Body of pancreas (tissue), 4 donors: ENCODE measurements around the gene DYNC1I1. TPM values are rescaled to one million over a fixed set of nuclear protein-coding genes. Genes with fewer than 3 reads are reported as not detected.

ENCODE experiments used
- ATAC-seq: fragments of 150-250 bp; one replicate; pipeline ENCODE4 v1.9.1; 2016
- DNase-seq, 4 donors: peaks; one replicate each; pipeline ENCODE4 v3.0.0-alpha.2; 2019
- H3K27ac ChIP-seq, 4 donors: fragments of 200-600 bp; sonication (generic); 1 replicate in 3 of 4; 2 replicates in 1 of 4; pipeline versions ENCODE4 v1.5.1 to v1.6.1; 2016 to 2019; ENCODE audit warnings: mild to moderate bottlenecking in 1 of 4, mixed read lengths in 1 of 4, moderate library complexity in 1 of 4
- H3K27me3 ChIP-seq, 2 donors: fragments of 200-600 bp; sonication (generic); one replicate each; pipeline ENCODE4 v1.6.0; 2016; ENCODE audit warnings: mild to moderate bottlenecking in 1 of 2
- H3K36me3 ChIP-seq, 2 donors: fragments of 200-600 bp; sonication (generic); replicated peaks in 1 of 2; 2 replicates each; pipeline ENCODE4 v1.5.1; 2016; ENCODE audit warnings: low read depth in 2 of 2; ENCODE audit not compliant: insufficient read depth in 1 of 2
- H3K4me1 ChIP-seq: fragments of 200-600 bp; sonication (generic); one replicate; pipeline ENCODE4 v1.6.0; 2016
- H3K4me3 ChIP-seq, 2 donors: fragments of 200-600 bp; sonication (generic); 1 replicate in 1 of 2; 2 replicates in 1 of 2; pipeline ENCODE4 v1.5.1; 2016 to 2019
- H3K9me3 ChIP-seq, 3 donors: fragments of 200-600 bp; sonication (generic); 1 replicate in 2 of 3; 2 replicates in 1 of 3; pipeline ENCODE4 v1.5.1; 2016
- CTCF ChIP-seq, 7 experiments: fragments of 450-650 bp in 4 of 7; fragments of 200-600 bp in 3 of 7; sonication (generic) in 3 of 7; IDR thresholded peaks; one replicate each; pipeline ENCODE4 v1.5.1; 2016 to 2019; ENCODE audit warnings: antibody characterized with exemption in 7 of 7
- POLR2A ChIP-seq, 3 donors: fragments of 450-650 bp; IDR thresholded peaks; one replicate each; pipeline ENCODE4 v1.6.1; 2016; ENCODE audit warnings: antibody characterized with exemption in 3 of 3, mild to moderate bottlenecking in 2 of 3
- WGBS, 2 donors: methylation state at CpG; one replicate each; pipeline ENCODE4 v1.1.5; 2017; 5-methylcytosine and 5-hydroxymethylcytosine counted together
- intact Hi-C: fragments of 100-400 bp; cut with DNase I; formaldehyde crosslinking; loops from one replicate; pipeline ENCODE4 v1.15.1; 2023
- total RNA-seq, 2 donors: library from RNA; depleted of rRNA; stranded (reverse); fragments of >200 nt; gene quantifications; one replicate each; pipeline ENCODE4 v1.1.0, GENCODE V29; 2016

DYNC1I1 gene
- total RNA-seq, 2 donors from 2014 or later, result 1.3 to 4.2 TPM

GRCh38 chr7:95875519-95875918 lies 103.2 kb downstream of the DYNC1I1 start:
- Histone ChIP-seq H3K27me3 (no peaks in the 10 kb centered on the region), H3K27ac (no peak overlapping the region), H3K9me3 (no peaks in the 10 kb centered on the region), H3K4me1 (no peaks in the 10 kb centered on the region), H3K4me3 (no peak overlapping the region), H3K36me3 (no peaks in the 10 kb centered on the region)
- no peak for DNase-seq
- TF ChIP-seq CTCF (IDR thresholded peaks at IDR 0.05) (no peak), POLR2A (IDR thresholded peaks at IDR 0.05) (no peak)
- intact Hi-C loops, result no loop called here
- no peak for ATAC-seq

- ATAC-seq (no peak), DNase-seq (no peak)
- no peak overlapping the region for H3K4me3 ChIP-seq
- intact Hi-C loops, result no loop called here
- H3K9me3 ChIP-seq, result no peaks in the 10 kb centered on the region
- TF ChIP-seq POLR2A (IDR thresholded peaks at IDR 0.05) (no peak), CTCF (IDR thresholded peaks at IDR 0.05) (no peak)
- no peak overlapping the region for H3K27ac ChIP-seq
- H3K4me1 ChIP-seq, result no peaks in the 10 kb centered on the region
- H3K27me3 ChIP-seq, result no peaks in the 10 kb centered on the region
- no peaks in the 10 kb centered on the region for H3K36me3 ChIP-seq
These were observed 106.3 kb downstream of the DYNC1I1 start for GRCh38 chr7:95878677-95879076.

GRCh38 chr7:95881597-95881996 lies 109.2 kb downstream of the DYNC1I1 start:
- intact Hi-C loops, result no loop called here
- Histone ChIP-seq H3K27me3 (no peaks in the 10 kb centered on the region), H3K27ac (no peak overlapping the region), H3K9me3 (no peaks in the 10 kb centered on the region), H3K4me3 (no peak overlapping the region), H3K4me1 (no peaks in the 10 kb centered on the region), H3K36me3 (no peaks in the 10 kb centered on the region)
- DNase-seq, result no peak
- WGBS, 2 donors, result 61 to 71% methylated on average over 1 of the region's 1 CpG
- TF ChIP-seq CTCF (IDR thresholded peaks at IDR 0.05) (no peak), POLR2A (IDR thresholded peaks at IDR 0.05) (no peak)
- no peak for ATAC-seq

- no peak for DNase-seq
- H3K27me3 ChIP-seq, result no peaks in the 10 kb centered on the region
- no peaks in the 10 kb centered on the region for H3K4me1 ChIP-seq
- TF ChIP-seq CTCF (IDR thresholded peaks at IDR 0.05) (no peak), POLR2A (IDR thresholded peaks at IDR 0.05) (no peak)
- H3K4me3 ChIP-seq, result no peak overlapping the region
- H3K36me3 ChIP-seq, result no peaks in the 10 kb centered on the region
- no peak for ATAC-seq
- 72 to 81% methylated on average over 3 of the region's 3 CpGs for WGBS, 2 donors
- H3K27ac ChIP-seq, result no peak overlapping the region
- no peaks in the 10 kb centered on the region for H3K9me3 ChIP-seq
- intact Hi-C loops, result no loop called here
These were observed 110.9 kb downstream of the DYNC1I1 start for GRCh38 chr7:95883217-95883616.

GRCh38 chr7:95886501-95887090 lies 114.2 kb downstream of the DYNC1I1 start:
- intact Hi-C loops, result no loop called here
- no peaks in the 10 kb centered on the region for H3K9me3 ChIP-seq
- TF ChIP-seq POLR2A (IDR thresholded peaks at IDR 0.05), result no peak
- TF ChIP-seq CTCF (IDR thresholded peaks at IDR 0.05), result no peak
- WGBS, 2 donors, result 16 to 25% methylated on average over 4 of the region's 4 CpGs
- no peaks in the 10 kb centered on the region for H3K4me1 ChIP-seq
- no peak overlapping the region for H3K27ac ChIP-seq
- no peak for DNase-seq
- H3K4me3 ChIP-seq, result no peak overlapping the region
- H3K36me3 ChIP-seq, result no peaks in the 10 kb centered on the region
- ATAC-seq, result no peak
- no peaks in the 10 kb centered on the region for H3K27me3 ChIP-seq
